SK-N-SH (cell line): ENCODE data around the gene MON1B. TPM values are rescaled to one million over a fixed set of nuclear protein-coding genes. Genes with fewer than 3 reads are reported as not detected.

Experiments
- CTCF ChIA-PET: fragments of 300-600, 350-600 bp; formaldehyde crosslinking; extraction: SDS; loops from one replicate; lab custom pipeline; 2021; lab: Yijun Ruan, JAX
- POLR2A ChIA-PET: fragments of 350-600 bp; sonication (Branson Sonifier 250); formaldehyde crosslinking; extraction: SDS; loops from one replicate; lab custom pipeline; 2020; ENCODE audit warnings: antibody characterized with exemption, inconsistent platforms; lab: Yijun Ruan, JAX
- DNase-seq: peaks from one replicate; pipeline ENCODE4 v3.0.0; 2012
- H2AFZ ChIP-seq: fragments of 200-600 bp; sonication (generic); 2 replicates; pipeline ENCODE4 v1.8.1; 2016; ENCODE audit warnings: antibody characterized with exemption, mild to moderate bottlenecking, low read depth
- H3F3A ChIP-seq: fragments of 200-600 bp; sonication (generic); replicated peaks from 2 replicates; pipeline ENCODE3; 2016; ENCODE audit warnings: antibody characterized with exemption, mild to moderate bottlenecking; ENCODE audit not compliant: insufficient read depth
- H3K27ac ChIP-seq, 2 experiments: fragments of 200-500 bp in 1 of 2; fragments of 200-600 bp in 1 of 2; sonication (Bioruptor generic) in 1 of 2; sonication (generic), shearing (Covaris generic) in 1 of 2; 2 replicates each; pipeline versions ENCODE4 v1.5.1 to v1.6.1; 2014 to 2016; ENCODE audit warnings: low read depth in 2 of 2, inconsistent platforms in 1 of 2, low read length in 1 of 2, mild to moderate bottlenecking in 1 of 2, mixed read lengths in 1 of 2
- H3K27me3 ChIP-seq: fragments of 200-600 bp; sonication (generic), shearing (Covaris generic); 2 replicates; pipeline ENCODE4 v1.6.1; 2016; ENCODE audit warnings: mixed run types; ENCODE audit not compliant: insufficient read depth
- H3K36me3 ChIP-seq, 2 experiments: fragments of 200-500 bp in 1 of 2; fragments of 200-600 bp in 1 of 2; sonication (Bioruptor generic) in 1 of 2; sonication (generic) in 1 of 2; replicated peaks in 1 of 2; 2 replicates each; pipeline versions ENCODE3 to v1.5.1; 2014 to 2016; ENCODE audit warnings: low read length in 1 of 2, mild to moderate bottlenecking in 1 of 2; ENCODE audit not compliant: insufficient read depth in 2 of 2, control insufficient read depth in 1 of 2
- H3K4me1 ChIP-seq, 2 experiments: fragments of 200-500 bp in 1 of 2; fragments of 200-600 bp in 1 of 2; sonication (Bioruptor generic) in 1 of 2; sonication (generic), shearing (Covaris generic) in 1 of 2; 2 replicates each; pipeline versions ENCODE4 v1.5.1 to v1.6.1; 2014 to 2016; ENCODE audit warnings: low read depth in 1 of 2, low read length in 1 of 2, mixed run types in 1 of 2; ENCODE audit not compliant: insufficient read depth in 2 of 2, control insufficient read depth in 1 of 2
- H3K4me2 ChIP-seq: fragments of 200-600 bp; sonication (generic), shearing (Covaris generic); 2 replicates; pipeline ENCODE4 v1.6.1; 2017; ENCODE audit warnings: mixed run types
- H3K4me3 ChIP-seq, 2 experiments: fragments of 200-500 bp in 1 of 2; fragments of 200-600 bp in 1 of 2; sonication (Bioruptor generic) in 1 of 2; sonication (generic), shearing (Covaris generic) in 1 of 2; 2 replicates each; pipeline versions ENCODE4 v1.5.1 to v1.8.1; 2014 to 2016; ENCODE audit warnings: low read depth in 2 of 2, inconsistent platforms in 1 of 2, low read length in 1 of 2, mild to moderate bottlenecking in 1 of 2, mixed read lengths in 1 of 2, moderate library complexity in 1 of 2
- H3K79me2 ChIP-seq: fragments of 200-600 bp; sonication (generic); 2 replicates; pipeline ENCODE4 v1.8.1; 2017; ENCODE audit warnings: mild to moderate bottlenecking; ENCODE audit not compliant: insufficient read depth
- H3K9ac ChIP-seq: fragments of 200-600 bp; sonication (generic); 2 replicates; pipeline ENCODE4 v1.6.1; 2017; ENCODE audit warnings: mixed run types
- H3K9me2 ChIP-seq: fragments of 200-600 bp; sonication (generic); 2 replicates; pipeline ENCODE4 v1.6.1; 2017; ENCODE audit warnings: mixed run types
- H3K9me3 ChIP-seq: fragments of 200-600 bp; sonication (generic); 2 replicates; pipeline ENCODE4 v1.6.1; 2017; ENCODE audit warnings: mixed run types, mild to moderate bottlenecking, moderate library complexity
- H4K20me1 ChIP-seq: fragments of 200-600 bp; sonication (generic); 2 replicates; pipeline ENCODE4 v1.6.1; 2017; ENCODE audit warnings: mild to moderate bottlenecking, mixed run types; ENCODE audit not compliant: insufficient read depth
- ELF1 ChIP-seq: IDR thresholded peaks from 2 replicates; pipeline ENCODE4 v1.4.0; 2012
- EZH2phosphoT487 ChIP-seq: fragments of 200-600 bp; sonication (generic); IDR thresholded peaks from 2 replicates; pipeline ENCODE4 v1.6.1; 2017; ENCODE audit warnings: low read depth, mixed run types, mild to moderate bottlenecking, antibody characterized with exemption, moderate library complexity, borderline replicate concordance
- FOSL2 ChIP-seq: IDR thresholded peaks from 2 replicates; pipeline ENCODE4 v1.4.0; 2012; ENCODE audit warnings: low read depth, mild to moderate bottlenecking, moderate library complexity, borderline replicate concordance
- FOXM1 ChIP-seq: IDR thresholded peaks from 2 replicates; pipeline ENCODE4 v1.4.0; 2012; ENCODE audit warnings: low read depth, mild to moderate bottlenecking
- MXI1 ChIP-seq: IDR thresholded peaks from 2 replicates; pipeline ENCODE4 v1.6.1; 2012; ENCODE audit warnings: mild to moderate bottlenecking, low read depth, low read length, improper control_type of control experiment
- NRF1 ChIP-seq: IDR thresholded peaks from 2 replicates; pipeline ENCODE4 v1.6.1; 2012; ENCODE audit warnings: low read depth, mild to moderate bottlenecking, low read length
- RCOR1 ChIP-seq: fragments of 150-350 bp; IDR thresholded peaks from 2 replicates; pipeline ENCODE4 v1.6.1; 2017; ENCODE audit warnings: antibody characterized with exemption, low read length
- RFX5 ChIP-seq: IDR thresholded peaks from 2 replicates; pipeline ENCODE4 v1.6.1; 2012; ENCODE audit warnings: mild to moderate bottlenecking, improper control_type of control experiment, low read length
- SIN3A ChIP-seq: IDR thresholded peaks from 2 replicates; pipeline ENCODE4 v1.6.1; 2012; ENCODE audit warnings: low read depth, mild to moderate bottlenecking, low read length, moderate library complexity, borderline replicate concordance
- TCF12 ChIP-seq: IDR thresholded peaks from 2 replicates; pipeline ENCODE4 v1.4.0; 2012
- TEAD4 ChIP-seq: IDR thresholded peaks from 2 replicates; pipeline ENCODE4 v1.4.0; 2012; ENCODE audit warnings: mild to moderate bottlenecking, borderline replicate concordance; ENCODE audit not compliant: insufficient read depth
- USF1 ChIP-seq: IDR thresholded peaks from 2 replicates; pipeline ENCODE4 v1.4.0; 2012; ENCODE audit warnings: low read depth, borderline replicate concordance
- USF2 ChIP-seq: fragments of 150-350 bp; IDR thresholded peaks from 2 replicates; pipeline ENCODE4 v1.6.1; 2017; ENCODE audit warnings: antibody characterized with exemption, low read length, low read depth, borderline replicate concordance
- YY1 ChIP-seq: IDR thresholded peaks from 2 replicates; pipeline ENCODE4 v1.4.0; 2012; ENCODE audit warnings: low read depth, mild to moderate bottlenecking
- ZBTB33 ChIP-seq: IDR thresholded peaks from 2 replicates; pipeline ENCODE4 v1.4.0; 2012; ENCODE audit warnings: low read depth, borderline replicate concordance
- WGBS: methylation state at CpG from one replicate; pipeline ENCODE4 v1.1.6; 2017; ENCODE audit warnings: low lambda C conversion rate; 5-methylcytosine and 5-hydroxymethylcytosine counted together
- polyA plus RNA-seq, 3 experiments: library from polyadenylated mRNA; depleted of rRNA; stranded (reverse); fragments of >200 nt; gene quantifications; 2 replicates each; pipeline ENCODE4 v1.2.3, GENCODE V29; 2012

The MON1B gene
- polyA plus RNA-seq, 1 of the 3 experiments (the other 2 are of a cell fraction): 16.9 TPM

GRCh38 chr16:77231047-77231446 is 40.1 kb downstream of the MON1B start:
- H2AFZ ChIP-seq: no peak overlapping the region
- no peak overlapping the region for H3K27ac ChIP-seq
- no peaks in the 10 kb centered on the region for H3K79me2 ChIP-seq
- H4K20me1 ChIP-seq: no peaks in the 10 kb centered on the region
- no peaks in the 10 kb centered on the region for H3F3A ChIP-seq
- no peaks in the 10 kb centered on the region for H3K9me2 ChIP-seq
- TF ChIP-seq RCOR1 (no peak), TCF12 (no peak), RFX5 (no peak), USF2 (no peak), NRF1 (no peak), EZH2phosphoT487 (no peak), TEAD4 (no peak), ELF1 (no peak), ZBTB33 (no peak), FOSL2 (no peak), YY1 (no peak)
- H3K9me3 ChIP-seq: no peaks in the 10 kb centered on the region
- H3K4me3 ChIP-seq: no peak overlapping the region
- ChIA-PET CTCF (interaction anchor here (1.4 to 8.8 kb wide), 2 partner anchors 8 to 357 kb away, joined by 4 to 317 read pairs; no protein-coding TSS in a partner anchor), POLR2A (no interaction called here)
- H3K4me2 ChIP-seq: no peak overlapping the region
- H3K36me3 ChIP-seq: no peaks in the 10 kb centered on the region
- WGBS: 80% methylated on average over 3 of the region's 3 CpGs
- no peak for DNase-seq
- H3K9ac ChIP-seq: no peak overlapping the region
- no peaks in the 10 kb centered on the region for H3K27me3 ChIP-seq
- H3K4me1 ChIP-seq: no peaks in the 10 kb centered on the region; a peak in 1 of 4 replicates

- TF ChIP-seq SIN3A: no peak
- no peak for TF ChIP-seq FOXM1
- TF ChIP-seq ELF1: no peak
- no peak for TF ChIP-seq MXI1
- no peak for TF ChIP-seq EZH2phosphoT487
- no peak for TF ChIP-seq USF1
- Histone ChIP-seq H3K79me2 (no peaks in the 10 kb centered on the region), H3F3A (no peaks in the 10 kb centered on the region), H3K9me2 (no peaks in the 10 kb centered on the region), H3K9ac (no peak overlapping the region), H3K4me1 (no peaks in the 10 kb centered on the region; a peak in 1 of 4 replicates), H3K4me2 (no peak overlapping the region), H3K36me3 (no peaks in the 10 kb centered on the region), H3K4me3 (no peak overlapping the region), H2AFZ (no peak overlapping the region), H3K27ac (no peak overlapping the region), H4K20me1 (no peaks in the 10 kb centered on the region), H3K27me3 (no peaks in the 10 kb centered on the region), H3K9me3 (no peaks in the 10 kb centered on the region)
- POLR2A ChIA-PET: no interaction called here
- DNase-seq: no peak
- whole genome bisulfite sequencing: 65% methylated on average over 9 of the region's 9 CpGs
- CTCF ChIA-PET: interaction anchor here (0.7 to 8.8 kb wide), 6 partner anchors 11 to 426 kb away, joined by 3 to 317 read pairs (median 4); no protein-coding TSS in a partner anchor
Observed at GRCh38 chr16:77233799-77234519, 43.0 kb downstream of the MON1B start.
